Cardiac septum (tissue), 1 donor: ENCODE measurements around the gene PRKAA1. TPM values are rescaled to one million over a fixed set of nuclear protein-coding genes. Genes with fewer than 3 reads are reported as not detected.

ENCODE experiments used
- DNase-seq: peaks from one replicate; pipeline ENCODE4 v3.0.0-alpha.2; 2020; ENCODE audit warnings: low spot score
- intact Hi-C: fragments of 100-400 bp; cut with DNase I; formaldehyde crosslinking; loops from one replicate; pipeline ENCODE4 v1.14.0; 2022
- long read RNA-seq: library from polyadenylated mRNA; unstranded; transcript quantifications from one replicate; pipeline ENCODE4 v2.0.0, GENCODE V29; 2021
- total RNA-seq: library from RNA; stranded (reverse); fragmentation: NEBNext Ultra II Directional; extraction: Animal tissue kit (Norgen Biotek cat#: 25700); gene quantifications from one replicate; pipeline ENCODE4 v1.2.1, GENCODE V29; 2021
- donor health status: DM: no; HTN: no; CAD: no.

The PRKAA1 gene
- total RNA-seq = 50.5 TPM
- long read RNA-seq, full-length matches to known transcripts = 12 of 20 reads
- long read RNA-seq, partial matches to known transcripts = 1 of 20 reads
- long read RNA-seq, other reads (novel, unspliced or antisense) = 7 of 20 reads

- intact Hi-C loops = loop anchor here (1.0 kb wide), 1 partner anchor 37 kb away; the partner anchor contains the start of gene RPL37
- DNase-seq = peak; percentile 95
Measured at GRCh38 chr5:40798012-40798800, at the start of gene PRKAA1. PRKAA1 (minus strand) TSS chr5:40798374; CDS start chr5:40798189, 185 bp downstream.

GRCh38 chr5:40847525-40847924 is 49.4 kb upstream of the PRKAA1 start:
- DNase-seq = no peak
- intact Hi-C loops = no loop called here

GRCh38 chr5:40846371-40846770 is 48.2 kb upstream of the PRKAA1 start:
- no peak for DNase-seq
- intact Hi-C loops = no loop called here

GRCh38 chr5:40844565-40844964 is 46.4 kb upstream of the PRKAA1 start:
- intact Hi-C loops = no loop called here
- DNase-seq = no peak

GRCh38 chr5:40842351-40842750 is 44.2 kb upstream of the PRKAA1 start:
- no peak for DNase-seq
- intact Hi-C loops = no loop called here

GRCh38 chr5:40841068-40841805 is 43.1 kb upstream of the PRKAA1 start, which contains the start of gene CARD6:
CARD6 (plus strand) TSS chr5:40841367; CDS start chr5:40841383, 16 bp downstream.
- no peak for DNase-seq
- intact Hi-C loops = no loop called here

- intact Hi-C loops = no loop called here
- no peak for DNase-seq
Measured at GRCh38 chr5:40838086-40838485, 39.9 kb upstream of the PRKAA1 start.

- DNase-seq = peak; percentile 98
- intact Hi-C loops = loop anchor here (1.0 kb wide), 2 partner anchors 37 to 80 kb away; partner anchors contain the start of genes PRKAA1 and TTC33
Measured at GRCh38 chr5:40834849-40835787, 36.9 kb upstream of the PRKAA1 start, which contains the start of gene RPL37. RPL37 (minus strand) TSS chr5:40835222; CDS start chr5:40835185, 37 bp downstream.

GRCh38 chr5:40834391-40834848 is 36.2 kb upstream of the PRKAA1 start:
- DNase-seq = no peak
- intact Hi-C loops = no loop called here

GRCh38 chr5:40833712-40834229 is 35.6 kb upstream of the PRKAA1 start:
- DNase-seq = no peak
- intact Hi-C loops = no loop called here

GRCh38 chr5:40832345-40832744 is 34.2 kb upstream of the PRKAA1 start:
- DNase-seq = no peak
- intact Hi-C loops = no loop called here

- intact Hi-C loops = no loop called here
Measured at GRCh38 chr5:40831346-40832210, 33.4 kb upstream of the PRKAA1 start.

GRCh38 chr5:40829748-40830533 is 31.8 kb upstream of the PRKAA1 start:
- DNase-seq = no peak
- intact Hi-C loops = no loop called here

More at GRCh38 chr5:40831346-40832210, 33.4 kb upstream of the PRKAA1 start:
- DNase-seq = no peak

- DNase-seq = no peak
- intact Hi-C loops = no loop called here
Measured at GRCh38 chr5:40828690-40829661, 30.8 kb upstream of the PRKAA1 start.

GRCh38 chr5:40828021-40828631 is 30.0 kb upstream of the PRKAA1 start:
- no peak for DNase-seq
- intact Hi-C loops = no loop called here
